Osteoblast (primary cell): ENCODE data around the gene ELAPOR2. TPM values are rescaled to one million over a fixed set of nuclear protein-coding genes. Genes with fewer than 3 reads are reported as not detected.
"Not testable (repeated sequence)": the region's sequence is repeated elsewhere in the genome, so short reads cannot be mapped to it uniquely, and the experiment has no call there.

Source experiments
- DNase-seq: peaks from one replicate; pipeline ENCODE4 v3.0.0; 2011; ENCODE audit warnings: low spot score, mixed read lengths; ENCODE audit not compliant: insufficient read length; ENCODE audit errors: missing footprints
- H2AFZ ChIP-seq: 2 replicates; pipeline ENCODE4 v1.6.0; 2011; ENCODE audit warnings: mild to moderate bottlenecking, low read length
- H3K27ac ChIP-seq: 2 replicates; pipeline ENCODE4 v1.5.1; 2011; ENCODE audit warnings: mild to moderate bottlenecking, low read depth, low read length, moderate library complexity
- H3K27me3 ChIP-seq: 2 replicates; pipeline ENCODE4 v1.6.0; 2012; ENCODE audit warnings: mild to moderate bottlenecking, control low read depth, inconsistent platforms, low read length, moderate library complexity; ENCODE audit not compliant: insufficient read depth
- H3K36me3 ChIP-seq: 2 replicates; pipeline ENCODE4 v1.5.1; 2011; ENCODE audit warnings: mild to moderate bottlenecking, low read length, control low read depth, moderate library complexity; ENCODE audit not compliant: insufficient read depth
- H3K4me1 ChIP-seq: 2 replicates; pipeline ENCODE4 v1.5.1; 2011; ENCODE audit warnings: mild to moderate bottlenecking, low read length, control low read depth, moderate library complexity; ENCODE audit not compliant: insufficient read depth
- H3K4me2 ChIP-seq: 2 replicates; pipeline ENCODE4 v1.6.0; 2011; ENCODE audit warnings: mild to moderate bottlenecking, low read length; ENCODE audit not compliant: insufficient read depth
- H3K4me3 ChIP-seq: fragments of 200-600 bp; sonication (generic); 3 replicates; pipeline ENCODE4 v1.5.1; 2012; ENCODE audit warnings: mild to moderate bottlenecking, low read length, inconsistent platforms; ENCODE audit not compliant: insufficient read depth
- H3K79me2 ChIP-seq: 2 replicates; pipeline ENCODE4 v1.6.0; 2012; ENCODE audit warnings: mild to moderate bottlenecking, low read length, control low read depth, inconsistent platforms; ENCODE audit not compliant: insufficient read depth
- H3K9me3 ChIP-seq: 2 replicates; pipeline ENCODE4 v1.5.1; 2011; ENCODE audit warnings: low read depth, low read length, control low read depth
- H4K20me1 ChIP-seq: 2 replicates; pipeline ENCODE4 v1.6.0; 2012; ENCODE audit warnings: mild to moderate bottlenecking, low read length, control low read depth; ENCODE audit not compliant: insufficient read depth
- CTCF ChIP-seq: IDR thresholded peaks from 2 replicates; pipeline ENCODE4 v1.5.1; 2011; ENCODE audit warnings: mild to moderate bottlenecking, low read depth, low read length, moderate library complexity; ENCODE audit errors: extremely low read depth
- total RNA-seq: library from RNA; depleted of rRNA; stranded (reverse); fragments of >200 nt; gene quantifications from 2 replicates; pipeline ENCODE4 v1.2.3, GENCODE V29; 2012

Gene ELAPOR2
- total RNA-seq, 1 donor, result 4.0 TPM

DNA sequence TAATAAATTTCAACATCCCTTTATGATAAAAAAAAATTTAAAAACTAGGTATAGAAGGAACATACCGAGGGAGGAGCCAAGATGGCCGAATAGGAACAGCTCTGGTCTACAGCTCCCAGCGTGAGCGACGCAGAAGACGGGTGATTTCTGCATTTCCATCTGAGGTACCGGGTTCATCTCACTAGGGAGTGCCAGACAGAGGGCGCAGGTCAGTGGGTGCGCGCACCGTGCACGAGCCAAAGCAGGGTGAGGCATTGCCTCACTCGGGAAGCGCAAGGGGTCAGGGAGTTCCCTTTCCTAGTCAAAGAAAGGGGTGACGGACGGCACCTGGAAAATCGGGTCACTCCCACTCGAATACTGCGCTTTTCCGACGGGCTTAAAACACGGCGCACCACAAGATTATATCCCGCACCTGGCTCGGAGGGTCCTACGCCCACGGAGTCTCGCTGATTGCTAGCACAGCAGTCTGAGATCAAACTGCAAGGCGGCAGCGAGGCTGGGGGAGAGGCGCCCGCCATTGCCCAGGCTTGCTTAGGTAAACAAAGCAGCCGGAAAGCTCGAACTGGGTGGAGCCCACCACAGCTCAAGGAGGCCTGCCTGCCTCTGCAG, 19.7 kb downstream of the ELAPOR2 start:
- H3K79me2 ChIP-seq, H2AFZ ChIP-seq, H3K4me1 ChIP-seq, H3K27ac ChIP-seq, H3K27me3 ChIP-seq, H3K9me3 ChIP-seq, H3K36me3 ChIP-seq, H3K4me2 ChIP-seq, H4K20me1 ChIP-seq, DNase-seq, H3K4me3 ChIP-seq: not testable (repeated sequence)

- Histone ChIP-seq H2AFZ (peak overlapping the region; percentile 31), H3K27me3 (no peaks in the 10 kb centered on the region), H3K36me3 (no peaks in the 10 kb centered on the region), H3K27ac (no peak overlapping the region), H3K4me3 (no peak overlapping the region), H4K20me1 (no peaks in the 10 kb centered on the region), H3K4me2 (no peak overlapping the region), H3K79me2 (no peaks in the 10 kb centered on the region), H3K9me3 (no peaks in the 10 kb centered on the region), H3K4me1 (no peaks in the 10 kb centered on the region)
- TF ChIP-seq CTCF, result no peak
- no peak for DNase-seq
These were observed 20.3 kb downstream of the ELAPOR2 start for GRCh38 chr7:87038993-87039690.

DNA sequence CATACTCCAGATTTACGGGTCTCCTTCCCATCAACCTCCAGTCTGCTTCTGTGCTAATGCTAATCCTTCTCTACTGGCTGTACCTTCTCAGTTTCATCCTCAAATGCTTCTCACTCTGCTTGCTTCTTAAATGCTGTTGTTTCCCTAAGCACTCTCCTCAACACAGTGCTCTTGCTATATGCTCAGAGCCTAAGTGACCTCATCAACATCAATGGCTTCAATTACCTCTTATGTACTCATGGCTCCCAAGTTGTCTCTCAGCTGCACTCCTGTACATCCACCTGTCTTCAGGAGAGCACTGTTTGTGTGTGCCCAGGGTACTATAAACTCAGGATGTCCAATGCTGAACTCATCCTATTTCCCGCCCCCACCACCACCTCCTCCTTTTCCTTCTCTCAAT, 22.5 kb downstream of the ELAPOR2 start:
- no peak overlapping the region for H3K4me2 ChIP-seq
- DNase-seq, result no peak
- no peaks in the 10 kb centered on the region for H4K20me1 ChIP-seq
- no peaks in the 10 kb centered on the region for H3K79me2 ChIP-seq
- no peaks in the 10 kb centered on the region for H3K36me3 ChIP-seq
- H3K27ac ChIP-seq, result no peak overlapping the region
- no peaks in the 10 kb centered on the region for H3K27me3 ChIP-seq
- no peak for TF ChIP-seq CTCF
- no peaks in the 10 kb centered on the region for H3K4me1 ChIP-seq
- H3K4me3 ChIP-seq, result no peak overlapping the region
- no peaks in the 10 kb centered on the region for H3K9me3 ChIP-seq
- H2AFZ ChIP-seq, result no peak overlapping the region

DNA sequence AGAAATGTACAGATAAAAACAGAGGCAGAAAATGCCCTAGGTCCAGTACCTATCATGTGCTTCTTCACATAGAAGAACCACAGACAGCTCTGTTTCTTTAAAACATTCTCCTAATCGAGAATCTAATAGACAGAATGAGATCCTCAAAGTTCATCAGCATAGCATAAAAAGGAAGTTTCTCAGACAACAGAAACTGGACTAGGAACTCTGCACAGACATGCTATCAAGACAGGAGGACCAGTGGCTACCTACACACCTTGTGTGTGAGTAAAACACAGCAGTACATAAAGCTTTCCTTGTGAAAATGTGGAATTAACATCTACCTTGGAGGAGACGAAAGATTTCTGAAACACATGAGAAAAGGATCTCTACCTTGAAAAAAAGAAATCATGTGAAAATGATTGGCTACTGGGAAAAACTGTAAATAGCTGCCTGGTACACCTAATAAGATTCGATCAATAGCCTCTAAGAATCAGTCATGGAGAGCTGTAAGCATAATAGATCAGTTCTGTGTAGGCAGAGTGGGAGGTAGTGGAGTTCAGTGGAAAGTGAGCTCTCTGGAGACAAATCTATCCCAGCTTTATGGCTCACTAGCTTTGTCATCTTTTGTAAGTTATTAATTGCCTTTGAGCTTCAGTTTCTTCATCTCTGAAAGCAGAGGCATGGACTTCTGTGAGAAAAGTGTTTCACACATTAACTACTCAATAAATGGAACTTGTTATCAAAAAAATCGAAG, 26.7 kb downstream of the ELAPOR2 start:
- Histone ChIP-seq H2AFZ (no peak overlapping the region), H3K4me1 (no peaks in the 10 kb centered on the region), H3K4me2 (no peak overlapping the region), H3K4me3 (no peak overlapping the region), H3K27me3 (no peaks in the 10 kb centered on the region), H3K79me2 (no peaks in the 10 kb centered on the region), H3K36me3 (no peaks in the 10 kb centered on the region), H3K27ac (no peak overlapping the region), H3K9me3 (no peaks in the 10 kb centered on the region), H4K20me1 (no peaks in the 10 kb centered on the region)
- DNase-seq, result no peak
- no peak for TF ChIP-seq CTCF
